ENCODE results near the gene LILRA2. TPM values are rescaled to one million over a fixed set of nuclear protein-coding genes. Genes with fewer than 3 reads are reported as not detected.
"Not testable (repeated sequence)": the region's sequence is repeated elsewhere in the genome, so short reads cannot be mapped to it uniquely, and the experiment has no call there.

Gene LILRA2
- total RNA-seq, 1 experiment from 2014 or later: not detected

DNA sequence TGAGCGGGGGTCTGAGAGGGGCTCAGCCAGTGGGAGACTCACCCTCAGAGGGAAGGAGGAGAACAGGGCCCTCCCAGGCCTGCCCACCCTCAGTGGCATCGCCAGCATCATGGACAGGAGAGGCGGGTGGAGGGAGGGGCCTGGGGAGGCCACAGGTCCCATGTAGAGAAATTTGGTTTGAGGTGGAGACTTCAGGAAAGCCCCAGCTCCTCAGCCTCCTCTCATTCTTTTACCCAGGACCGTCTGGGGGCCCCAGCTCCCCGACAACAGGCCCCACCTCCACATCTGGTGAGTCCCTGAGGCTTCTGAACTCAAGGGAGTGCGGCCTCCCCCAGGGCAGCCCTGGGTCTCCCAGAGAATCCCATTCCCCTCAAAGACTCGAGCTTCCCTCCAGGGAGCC is 59.8 kb downstream of the LILRA2 start:
- Histone ChIP-seq H4K5ac (ENCODE audit: insufficient read length, low read depth, low read length) (no peak overlapping the region), H2AFZ (ENCODE audit: low read length) (no peak overlapping the region), H2BK5ac (ENCODE audit: insufficient read length, low read length) (no peak overlapping the region), H4K91ac (ENCODE audit: insufficient read length, low read depth, low read length) (no peak overlapping the region), H3K27me3 (ENCODE audit: insufficient read depth, low read length) (no peaks in the 10 kb centered on the region), H2BK12ac (ENCODE audit: insufficient read length, low read depth, low read length) (no peak overlapping the region), H4K8ac (replicated peaks; ENCODE audit: insufficient read length, low read depth, low read length) (no peak overlapping the region), H3K4ac (ENCODE audit: low read depth, low read length) (no peak overlapping the region), H3K4me2 (ENCODE audit: insufficient read depth, insufficient read length, low read length) (no peak overlapping the region), H3K14ac (ENCODE audit: insufficient read depth, low read length) (no peak overlapping the region), H2BK20ac (ENCODE audit: low read depth, low read length, poor library complexity, severe bottlenecking) (no peak overlapping the region), H2BK15ac (ENCODE audit: low read depth, low read length) (no peak overlapping the region), H3K23me2 (ENCODE audit: insufficient read length, low read depth, low read length, poor library complexity, severe bottlenecking) (no peaks in the 10 kb centered on the region), H3K79me1 (ENCODE audit: insufficient read depth, low read depth, low read length, poor library complexity, severe bottlenecking) (no peaks in the 10 kb centered on the region), H3T11ph (ENCODE audit: low read length) (no peak overlapping the region), H3K23ac (ENCODE audit: insufficient read length, low read depth, low read length) (no peak overlapping the region), H3K9ac (ENCODE audit: extremely low read depth, insufficient read length, low read length) (no peak overlapping the region), H4K20me1 (ENCODE audit: control insufficient read depth, insufficient read depth, insufficient read length) (no peaks in the 10 kb centered on the region), H3K9me3 (ENCODE audit: control insufficient read depth, low read depth, low read length) (peaks cover 45% of the 10 kb centered on the region), H2AK5ac (ENCODE audit: insufficient read length, low read length) (no peak overlapping the region), H2BK120ac (ENCODE audit: low read depth, low read length, poor library complexity, severe bottlenecking) (no peak overlapping the region), H3K4me1 (ENCODE audit: insufficient read depth, low read length) (no peaks in the 10 kb centered on the region), H3K79me2 (ENCODE audit: insufficient read depth, low read length) (no peaks in the 10 kb centered on the region), H3K18ac (ENCODE audit: insufficient read length, low read depth, low read length) (no peak overlapping the region), H3K56ac (ENCODE audit: insufficient read length, low read depth, low read length) (no peak overlapping the region), H3K27ac (ENCODE audit: insufficient read length, low read depth, low read length) (no peak overlapping the region)
- WGBS (ENCODE audit: extremely low coverage, insufficient read length, low lambda C conversion rate): no CpG with 5 or more reads among the region's 7 CpGs
- Mint-ChIP-seq H3K36me3 (ENCODE audit: insufficient read depth in 1 of 3, low read depth in 3 of 3) (peaks cover 0 to 26% (median 9%) of the 10 kb centered on the region in 3 experiments; a peak in 5 of 7 replicates), H3K27me3 (ENCODE audit: low read depth) (peaks cover 7% of the 10 kb centered on the region; the same call in 1 of the 2 replicates), H3K4me1 (no peaks in the 10 kb centered on the region), H3K4me3 (no peak overlapping the region), H3K27ac (no peak overlapping the region), H3K9me3 (peaks cover 83 to 93% of the 10 kb centered on the region in 2 experiments)
- TF ChIP-seq, protein P1, sequence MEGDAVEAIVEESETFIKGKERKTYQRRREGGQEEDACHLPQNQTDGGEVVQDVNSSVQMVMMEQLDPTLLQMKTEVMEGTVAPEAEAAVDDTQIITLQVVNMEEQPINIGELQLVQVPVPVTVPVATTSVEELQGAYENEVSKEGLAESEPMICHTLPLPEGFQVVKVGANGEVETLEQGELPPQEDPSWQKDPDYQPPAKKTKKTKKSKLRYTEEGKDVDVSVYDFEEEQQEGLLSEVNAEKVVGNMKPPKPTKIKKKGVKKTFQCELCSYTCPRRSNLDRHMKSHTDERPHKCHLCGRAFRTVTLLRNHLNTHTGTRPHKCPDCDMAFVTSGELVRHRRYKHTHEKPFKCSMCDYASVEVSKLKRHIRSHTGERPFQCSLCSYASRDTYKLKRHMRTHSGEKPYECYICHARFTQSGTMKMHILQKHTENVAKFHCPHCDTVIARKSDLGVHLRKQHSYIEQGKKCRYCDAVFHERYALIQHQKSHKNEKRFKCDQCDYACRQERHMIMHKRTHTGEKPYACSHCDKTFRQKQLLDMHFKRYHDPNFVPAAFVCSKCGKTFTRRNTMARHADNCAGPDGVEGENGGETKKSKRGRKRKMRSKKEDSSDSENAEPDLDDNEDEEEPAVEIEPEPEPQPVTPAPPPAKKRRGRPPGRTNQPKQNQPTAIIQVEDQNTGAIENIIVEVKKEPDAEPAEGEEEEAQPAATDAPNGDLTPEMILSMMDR (conservative IDR thresholded peaks at IDR 0.05): no peak
- DNase-seq: no peak

DNA sequence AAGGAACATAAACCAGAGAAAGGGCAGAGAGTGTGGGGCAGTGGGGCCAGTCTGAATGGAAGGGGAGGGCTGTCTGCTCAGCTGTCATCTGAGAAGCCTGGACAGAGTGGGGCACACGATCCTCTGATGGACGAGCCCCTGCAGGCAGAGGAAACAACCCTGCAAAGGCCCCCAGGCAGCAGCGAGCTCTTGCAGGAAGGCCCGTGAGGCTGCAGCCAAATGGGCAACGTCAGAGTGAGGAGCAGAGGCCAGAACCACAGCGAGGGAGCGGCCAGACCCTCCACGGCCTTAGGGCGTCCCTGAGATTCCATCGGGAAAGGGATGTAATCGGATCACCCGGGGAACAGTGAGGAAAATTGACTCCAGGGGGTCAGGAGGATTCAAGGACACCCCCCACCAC is 62.5 kb downstream of the LILRA2 start:
- not testable (repeated sequence) for H3K27ac ChIP-seq (ENCODE audit: insufficient read length, low read depth, low read length); H2BK15ac ChIP-seq (ENCODE audit: low read depth, low read length); H4K8ac ChIP-seq (replicated peaks; ENCODE audit: insufficient read length, low read depth, low read length); H4K20me1 ChIP-seq (ENCODE audit: control insufficient read depth, insufficient read depth, insufficient read length); H3K14ac ChIP-seq (ENCODE audit: insufficient read depth, low read length); H3T11ph ChIP-seq (ENCODE audit: low read length); H4K91ac ChIP-seq (ENCODE audit: insufficient read length, low read depth, low read length); H3K9ac ChIP-seq (ENCODE audit: extremely low read depth, insufficient read length, low read length); H2AK5ac ChIP-seq (ENCODE audit: insufficient read length, low read length); H3K27ac Mint-ChIP-seq; H3K56ac ChIP-seq (ENCODE audit: insufficient read length, low read depth, low read length); H2BK5ac ChIP-seq (ENCODE audit: insufficient read length, low read length); H2BK20ac ChIP-seq (ENCODE audit: low read depth, low read length, poor library complexity, severe bottlenecking); H2BK12ac ChIP-seq (ENCODE audit: insufficient read length, low read depth, low read length); H3K4ac ChIP-seq (ENCODE audit: low read depth, low read length); H3K27me3 ChIP-seq (ENCODE audit: insufficient read depth, low read length); H2AFZ ChIP-seq (ENCODE audit: low read length); H4K5ac ChIP-seq (ENCODE audit: insufficient read length, low read depth, low read length); H3K23ac ChIP-seq (ENCODE audit: insufficient read length, low read depth, low read length); H3K27me3 Mint-ChIP-seq (ENCODE audit: low read depth); H3K4me1 ChIP-seq (ENCODE audit: insufficient read depth, low read length); H2BK120ac ChIP-seq (ENCODE audit: low read depth, low read length, poor library complexity, severe bottlenecking); H3K79me1 ChIP-seq (ENCODE audit: insufficient read depth, low read depth, low read length, poor library complexity, severe bottlenecking); H3K79me2 ChIP-seq (ENCODE audit: insufficient read depth, low read length); H3K18ac ChIP-seq (ENCODE audit: insufficient read length, low read depth, low read length); H3K4me1 Mint-ChIP-seq; DNase-seq; H3K23me2 ChIP-seq (ENCODE audit: insufficient read length, low read depth, low read length, poor library complexity, severe bottlenecking); H3K4me3 Mint-ChIP-seq; H3K4me2 ChIP-seq (ENCODE audit: insufficient read depth, insufficient read length, low read length)
- H3K9me3 ChIP-seq (ENCODE audit: control insufficient read depth, low read depth, low read length): peaks cover 46% of the 10 kb centered on the region
- peaks cover 83 to 93% of the 10 kb centered on the region in 2 experiments for H3K9me3 Mint-ChIP-seq
- peaks cover 5 to 30% (median 6%) of the 10 kb centered on the region in 3 experiments; a peak in 6 of 7 replicates for H3K36me3 Mint-ChIP-seq (ENCODE audit: insufficient read depth in 1 of 3, low read depth in 3 of 3)
- WGBS (ENCODE audit: extremely low coverage, insufficient read length, low lambda C conversion rate): no CpG with 5 or more reads among the region's 12 CpGs
